ENCODE data around the gene MRPL54. TPM values are rescaled to one million over a fixed set of nuclear protein-coding genes. Genes with fewer than 3 reads are reported as not detected.

Gene MRPL54
- 22.6 TPM for polyA plus RNA-seq (ENCODE audit: insufficient read length)
- long read RNA-seq, donor 1, transcript MRPL54-201 (3 exons, 626 nt), result major isoform, 40 of 48 reads
- long read RNA-seq, donor 1, partial matches to known transcripts, result 8 of 48 reads
- long read RNA-seq, donor 1, other reads (novel, unspliced or antisense), result 0 of 48 reads
- long read RNA-seq, donor 2, transcript MRPL54-201 (3 exons, 626 nt), result major isoform, 23 of 28 reads
- long read RNA-seq, donor 2, partial matches to known transcripts, result 5 of 28 reads
- long read RNA-seq, donor 2, other reads (novel, unspliced or antisense), result 0 of 28 reads
- long read RNA-seq, donor 3, transcript MRPL54-201 (3 exons, 626 nt), result major isoform, 20 of 20 reads
- long read RNA-seq, donor 3, partial matches to known transcripts, result 0 of 20 reads
- long read RNA-seq, donor 3, other reads (novel, unspliced or antisense), result 0 of 20 reads
- long read RNA-seq, donor 4, transcript MRPL54-201 (3 exons, 626 nt), result major isoform, 7 of 14 reads
- long read RNA-seq, donor 4, partial matches to known transcripts, result 7 of 14 reads
- long read RNA-seq, donor 4, other reads (novel, unspliced or antisense), result 0 of 14 reads
- long read RNA-seq, donor 5, transcript MRPL54-201 (3 exons, 626 nt), result major isoform, 58 of 64 reads
- long read RNA-seq, donor 5, partial matches to known transcripts, result 6 of 64 reads
- long read RNA-seq, donor 5, other reads (novel, unspliced or antisense), result 0 of 64 reads
- long read RNA-seq, donor 6, transcript MRPL54-201 (3 exons, 626 nt), result major isoform, 37 of 37 reads
- long read RNA-seq, donor 6, partial matches to known transcripts, result 0 of 37 reads
- long read RNA-seq, donor 6, other reads (novel, unspliced or antisense), result 0 of 37 reads
- long read RNA-seq, donor 7, transcript MRPL54-201 (3 exons, 626 nt), result major isoform, 53 of 53 reads
- long read RNA-seq, donor 7, partial matches to known transcripts, result 0 of 53 reads
- long read RNA-seq, donor 7, other reads (novel, unspliced or antisense), result 0 of 53 reads
- long read RNA-seq, donor 8, transcript MRPL54-201 (3 exons, 626 nt), result major isoform, 11 of 11 reads
- long read RNA-seq, donor 8, partial matches to known transcripts, result 0 of 11 reads
- long read RNA-seq, donor 8, other reads (novel, unspliced or antisense), result 0 of 11 reads

GRCh38 chr19:3762501-3763459 lies at the start of gene MRPL54:
Gene MRPL54 (plus strand): TSS chr19:3762682. CDS start chr19:3762701, 19 bp downstream.
- peak; percentile 99 for DNase-seq

- no peak for DNase-seq
Observed at GRCh38 chr19:3716147-3716668, 46.3 kb upstream of the MRPL54 start.

GRCh38 chr19:3719868-3720267 lies 42.6 kb upstream of the MRPL54 start:
- no peak for DNase-seq

GRCh38 chr19:3720349-3720917 lies 42.0 kb upstream of the MRPL54 start:
- DNase-seq, result no peak

GRCh38 chr19:3721131-3721886 lies 41.2 kb upstream of the MRPL54 start:
- DNase-seq, result peak; percentile 85

GRCh38 chr19:3721887-3722442 lies 40.5 kb upstream of the MRPL54 start:
- no peak for DNase-seq

- DNase-seq, result no peak
Observed at GRCh38 chr19:3722443-3723109, 39.9 kb upstream of the MRPL54 start.

GRCh38 chr19:3723110-3723488 lies 39.4 kb upstream of the MRPL54 start:
- no peak for DNase-seq

GRCh38 chr19:3723883-3724282 lies 38.6 kb upstream of the MRPL54 start:
- DNase-seq, result no peak

GRCh38 chr19:3725121-3725520 lies 37.4 kb upstream of the MRPL54 start:
- DNase-seq, result no peak

- DNase-seq, result peak; percentile 59
Observed at GRCh38 chr19:3725640-3726310, 36.7 kb upstream of the MRPL54 start.

- DNase-seq, result no peak
Observed at GRCh38 chr19:3730457-3730958, 32.0 kb upstream of the MRPL54 start.

GRCh38 chr19:3732108-3732507 lies 30.4 kb upstream of the MRPL54 start:
- DNase-seq, result no peak

- DNase-seq, result no peak
Observed at GRCh38 chr19:3733549-3734309, 28.8 kb upstream of the MRPL54 start.

- DNase-seq, result no peak
Observed at GRCh38 chr19:3734310-3734600, 28.2 kb upstream of the MRPL54 start.

- DNase-seq, result no peak
Observed at GRCh38 chr19:3736106-3736724, 26.3 kb upstream of the MRPL54 start.

All from left kidney (tissue), 8 donors.